ENCODE results near the gene NFKB2.

Gene NFKB2

DNA sequence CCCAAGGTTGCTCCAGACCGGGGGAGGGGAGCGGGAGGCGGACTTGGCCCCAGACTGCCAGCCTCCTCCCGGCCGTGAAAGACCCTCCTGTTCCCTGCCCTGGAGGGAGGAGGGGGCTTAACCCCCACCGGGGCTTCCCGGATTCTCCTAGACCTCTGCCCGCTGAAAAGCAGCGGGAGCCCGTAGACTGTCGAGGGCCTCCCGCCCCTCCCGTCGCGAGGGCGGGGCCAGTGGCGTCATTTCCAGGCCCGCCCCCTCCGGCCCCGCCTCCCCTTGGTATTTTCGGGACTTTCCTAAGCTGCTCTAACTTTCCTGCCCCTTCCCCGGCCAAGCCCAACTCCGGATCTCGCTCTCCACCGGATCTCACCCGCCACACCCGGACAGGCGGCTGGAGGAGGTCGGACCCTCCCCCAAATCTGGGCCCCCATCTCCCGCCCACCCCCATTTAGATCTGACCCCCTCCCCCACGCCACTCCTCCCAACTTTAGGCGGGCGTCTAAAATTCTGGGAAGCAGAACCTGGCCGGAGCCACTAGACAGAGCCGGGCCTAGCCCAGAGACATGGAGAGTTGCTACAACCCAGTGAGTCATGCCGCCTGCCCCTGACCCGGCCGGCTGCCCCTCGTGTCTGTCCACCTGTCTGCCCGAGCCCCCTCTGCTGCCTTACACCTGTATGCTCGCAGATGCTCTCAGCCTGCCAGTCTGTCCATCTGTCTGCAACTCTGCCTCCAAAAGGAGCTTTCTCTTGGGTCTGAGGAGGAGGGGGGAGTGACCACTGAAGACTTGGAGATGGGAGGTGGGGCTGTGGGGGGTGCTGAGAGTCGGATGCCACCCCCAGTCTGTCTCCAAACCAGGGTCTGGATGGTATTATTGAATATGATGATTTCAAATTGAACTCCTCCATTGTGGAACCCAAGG is at the start of gene NFKB2:
TSS of gene NFKB2 (plus strand) at position 306 of the 917 bp plus-strand sequence. CDS start at position 561, 255 bp downstream.
- DNase-seq: peak; percentile 92 to 94

GRCh38 chr10:102347236-102347828 is 48.2 kb upstream of the NFKB2 start:
- no peak for DNase-seq

DNA sequence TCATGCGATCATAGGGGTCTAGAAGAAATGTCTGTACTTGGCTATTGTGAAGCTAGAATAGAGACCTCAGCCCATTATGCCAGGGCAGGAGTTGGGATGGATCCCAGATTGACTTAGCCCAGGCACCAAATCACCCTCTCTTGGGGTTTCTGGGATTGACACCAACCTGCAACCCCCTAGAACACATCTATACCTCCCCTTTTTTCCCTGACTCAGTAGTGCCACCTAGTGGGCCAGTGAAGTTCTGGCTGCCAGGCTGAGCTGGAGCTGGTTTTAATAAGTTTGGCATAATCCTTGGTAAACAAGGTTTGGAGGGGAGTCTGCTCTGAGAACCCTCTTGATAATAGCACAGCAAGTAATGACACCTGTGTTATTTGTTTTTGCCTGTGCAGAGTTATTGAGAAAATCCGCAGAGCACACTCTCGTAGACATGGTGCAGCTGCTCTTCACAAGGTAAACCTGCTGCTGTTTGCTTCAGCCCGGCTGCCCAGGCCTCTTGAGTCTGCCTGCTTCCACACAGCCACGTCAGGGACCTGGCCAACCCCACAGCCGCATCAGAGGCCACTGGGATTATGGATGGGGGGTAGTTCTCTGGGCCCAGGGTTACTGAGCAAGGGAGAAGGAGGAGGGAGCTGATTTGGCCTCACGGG is 43.3 kb upstream of the NFKB2 start:
- DNase-seq: peak; percentile 61 to 82

DNA sequence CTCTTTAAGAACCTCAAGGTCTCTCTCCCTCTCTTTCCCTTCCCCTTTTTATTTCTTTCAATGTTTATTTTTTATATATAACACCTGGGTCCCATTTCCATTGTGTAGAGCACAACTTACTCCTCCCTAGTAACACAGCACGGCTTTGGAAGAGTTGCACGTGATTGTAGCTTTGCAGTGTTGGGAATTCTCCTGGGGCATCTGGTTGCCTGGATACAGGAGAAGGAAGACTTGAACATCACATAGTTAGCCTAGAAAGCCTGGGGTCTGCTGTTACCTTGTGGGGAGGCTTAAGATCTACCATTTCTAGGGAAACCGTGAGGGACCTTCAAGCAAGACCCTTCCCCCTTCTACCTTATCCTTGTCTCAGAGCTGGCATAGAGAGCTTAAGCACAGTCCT is 41.1 kb upstream of the NFKB2 start:
- DNase-seq: no peak

DNA sequence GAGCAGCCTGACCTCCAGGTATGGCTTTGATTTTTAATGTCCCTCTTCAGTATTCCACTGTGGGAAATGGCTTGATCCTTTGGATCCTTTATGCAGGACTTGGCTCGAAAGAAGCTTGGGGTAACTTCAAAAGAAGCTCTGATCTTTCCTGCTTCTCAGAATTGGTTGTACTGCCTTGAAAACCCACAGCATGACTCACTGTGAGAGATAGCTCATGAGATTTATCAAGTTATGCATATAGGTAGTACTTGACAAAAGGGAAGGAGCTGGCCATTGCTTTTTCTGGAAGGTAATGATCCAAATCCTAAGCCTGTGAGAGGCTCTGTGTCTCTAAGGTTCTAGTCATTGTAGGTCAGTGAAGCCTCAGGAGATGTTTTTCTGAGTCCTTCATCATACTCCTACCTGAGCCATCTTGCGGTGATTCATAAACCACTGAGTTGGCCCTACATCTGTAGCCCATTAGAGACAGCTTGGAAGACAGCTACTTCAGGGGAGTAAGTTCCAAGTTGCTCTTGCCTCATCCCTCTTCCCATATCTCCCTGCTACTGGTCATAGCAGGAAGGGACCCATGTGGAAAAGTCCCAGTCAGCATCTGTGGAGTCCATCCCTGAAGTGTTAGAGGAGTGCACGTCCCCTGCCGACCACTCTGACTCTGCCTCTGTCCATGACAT is 36.7 kb upstream of the NFKB2 start:
- DNase-seq: no peak

DNA sequence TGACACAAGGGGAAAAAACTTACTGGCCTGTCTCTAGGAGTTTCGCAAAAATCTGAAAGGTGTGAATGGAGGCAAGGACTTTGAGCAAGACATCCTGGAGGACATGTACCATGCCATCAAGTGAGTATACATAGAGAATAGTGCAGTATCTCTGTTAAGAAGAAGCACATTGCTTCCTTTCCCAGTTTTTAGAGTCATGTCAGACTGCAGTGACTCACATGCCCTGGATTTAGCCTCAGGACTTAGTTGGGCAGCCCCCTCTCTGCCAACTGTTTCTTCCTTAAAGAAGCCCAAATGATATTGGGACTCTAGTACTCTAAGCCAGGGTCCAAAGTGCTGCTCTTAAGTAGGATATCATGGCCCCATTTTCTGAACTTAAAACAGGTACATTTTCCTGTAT is 28.1 kb upstream of the NFKB2 start:
- DNase-seq: no peak

DNA sequence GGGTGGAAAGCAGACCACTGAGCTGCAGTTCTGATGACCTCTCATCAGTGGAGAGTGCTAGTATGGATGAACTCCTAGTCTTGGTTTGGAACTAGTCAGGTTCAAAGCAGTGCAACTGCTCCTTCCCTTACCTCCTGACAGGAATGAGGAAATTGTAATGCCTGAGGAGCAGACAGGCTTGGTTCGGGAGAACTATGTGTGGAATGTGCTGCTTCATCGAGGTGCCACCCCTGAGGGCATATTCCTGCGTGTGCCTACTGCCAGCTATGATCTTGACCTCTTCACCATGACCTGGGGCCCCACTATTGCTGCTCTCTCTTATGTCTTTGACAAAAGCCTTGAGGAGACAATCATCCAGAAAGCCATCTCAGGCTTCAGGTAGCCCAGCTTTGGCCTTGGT is 27.4 kb upstream of the NFKB2 start:
- no peak for DNase-seq

DNA sequence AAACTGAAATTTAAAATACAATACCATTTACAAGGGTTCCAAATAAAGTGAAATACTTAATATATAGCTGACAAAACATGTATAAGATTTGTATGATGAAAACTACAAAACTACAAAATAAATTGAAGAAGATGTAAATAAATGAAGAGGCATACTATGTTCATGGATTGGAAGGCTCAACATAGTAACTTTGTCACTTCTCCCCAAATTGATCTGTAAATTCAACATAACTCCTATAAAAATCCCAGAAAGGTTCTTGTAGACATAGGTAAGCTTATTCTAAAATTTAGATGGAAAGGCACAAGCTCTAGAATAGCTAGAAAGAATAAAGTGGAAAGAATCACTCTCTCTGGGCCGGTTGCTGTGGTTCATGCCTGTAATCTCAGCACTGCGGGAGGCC is 24.2 kb upstream of the NFKB2 start:
- no peak for DNase-seq

- DNase-seq: no peak
Measured at GRCh38 chr10:102375250-102375649, 20.3 kb upstream of the NFKB2 start.

DNA sequence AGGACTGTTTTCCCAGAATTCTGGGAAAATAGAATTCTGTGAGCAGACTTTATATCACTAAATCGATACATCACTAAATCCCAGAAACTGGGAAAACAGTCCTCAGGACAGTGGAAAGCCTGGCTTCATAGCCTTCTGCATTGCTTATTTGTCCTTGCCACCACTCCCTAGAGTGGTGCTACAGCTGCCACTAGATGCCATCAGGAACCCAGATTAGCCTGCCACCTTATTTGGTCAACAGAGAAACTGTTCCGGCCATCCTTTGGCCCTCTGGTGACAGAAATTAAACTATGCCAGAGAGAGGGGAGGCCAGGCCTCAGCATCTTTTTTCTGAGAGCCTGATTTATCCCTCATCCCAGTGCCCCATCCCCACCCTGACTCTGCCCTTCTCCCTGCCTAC is 19.6 kb upstream of the NFKB2 start:
- no peak for DNase-seq

DNA sequence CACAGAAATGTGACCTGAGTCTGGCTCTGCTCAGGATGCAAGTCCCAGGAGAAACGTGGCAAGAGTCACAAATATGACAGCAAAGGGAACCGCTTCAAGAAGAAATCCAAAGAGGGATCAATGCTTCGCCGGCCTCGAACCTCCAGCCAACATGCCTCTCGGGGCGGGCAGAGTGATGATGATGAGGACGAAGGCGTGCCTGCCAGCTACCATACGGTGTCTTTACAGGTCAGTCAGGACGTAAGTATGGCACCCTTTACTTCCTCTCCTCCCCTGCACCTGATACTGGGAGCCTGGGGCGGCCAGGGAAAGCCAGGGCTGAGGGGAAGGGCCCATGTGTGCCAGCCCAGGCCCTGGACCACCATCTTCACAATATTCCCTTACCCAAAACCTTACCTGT is 18.6 kb upstream of the NFKB2 start:
- no peak for DNase-seq

- DNase-seq: no peak
Measured at GRCh38 chr10:102379383-102379782, 16.1 kb upstream of the NFKB2 start.

DNA sequence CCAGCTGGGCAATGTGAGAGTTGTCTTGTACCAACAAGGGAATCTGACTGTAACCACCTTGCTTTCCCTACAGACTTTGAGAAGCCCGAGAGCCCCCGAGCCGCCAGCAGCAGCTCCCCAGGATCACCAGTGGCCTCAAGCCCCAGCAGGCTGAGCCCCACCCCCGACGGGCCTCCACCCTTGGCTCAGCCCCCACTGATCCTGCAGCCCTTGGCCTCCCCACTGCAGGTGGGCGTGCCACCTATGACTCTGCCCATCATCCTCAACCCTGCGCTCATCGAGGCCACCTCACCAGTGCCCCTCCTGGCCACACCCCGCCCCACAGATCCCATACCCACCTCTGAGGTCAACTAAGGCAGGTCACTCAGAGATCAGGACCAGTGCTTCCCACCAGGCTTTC is 13.5 kb upstream of the NFKB2 start:
- DNase-seq: no peak

GRCh38 chr10:102382871-102383270 is 12.6 kb upstream of the NFKB2 start:
- no peak for DNase-seq

GRCh38 chr10:102384053-102384452 is 11.5 kb upstream of the NFKB2 start:
- DNase-seq: no peak

DNA sequence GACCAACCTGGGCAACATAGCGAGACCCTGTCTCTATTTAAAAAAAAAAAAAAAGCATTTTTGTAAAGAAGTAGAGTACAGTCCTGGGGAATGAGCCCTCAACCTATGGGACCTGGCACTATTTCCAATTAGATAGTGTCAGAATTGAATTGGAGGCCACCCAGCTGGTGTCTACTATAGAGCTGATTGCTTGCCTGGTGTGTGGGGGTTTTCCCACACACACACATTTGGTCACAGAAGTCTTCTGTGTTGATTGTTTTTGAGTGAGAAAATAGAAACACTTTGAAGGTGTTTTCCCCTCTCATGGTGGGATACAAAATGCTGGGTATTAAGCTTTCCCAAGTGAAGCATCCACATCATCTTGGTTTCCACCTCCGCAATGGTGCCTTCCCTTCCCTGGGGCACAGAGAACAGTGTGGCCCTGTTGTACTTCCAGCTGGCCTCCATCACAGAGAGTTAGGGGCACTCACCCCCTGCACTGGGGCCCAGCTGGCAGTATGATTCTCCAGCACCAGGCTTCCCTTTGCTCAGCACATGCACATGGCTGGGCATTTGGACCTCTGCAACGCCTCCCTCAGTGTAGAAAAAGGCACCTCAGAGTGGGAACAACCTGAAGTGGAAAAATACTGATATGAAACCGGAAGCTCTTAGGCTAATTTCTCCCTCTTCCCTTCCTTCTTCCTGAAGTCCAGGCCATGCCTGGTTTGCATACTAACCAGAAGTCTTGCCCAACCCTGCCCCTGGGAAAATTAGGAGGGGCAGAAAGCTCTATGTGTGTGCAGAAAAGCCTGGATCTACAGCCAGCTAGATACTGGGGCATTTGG is 10.7 kb upstream of the NFKB2 start:
- no peak for DNase-seq

DNA sequence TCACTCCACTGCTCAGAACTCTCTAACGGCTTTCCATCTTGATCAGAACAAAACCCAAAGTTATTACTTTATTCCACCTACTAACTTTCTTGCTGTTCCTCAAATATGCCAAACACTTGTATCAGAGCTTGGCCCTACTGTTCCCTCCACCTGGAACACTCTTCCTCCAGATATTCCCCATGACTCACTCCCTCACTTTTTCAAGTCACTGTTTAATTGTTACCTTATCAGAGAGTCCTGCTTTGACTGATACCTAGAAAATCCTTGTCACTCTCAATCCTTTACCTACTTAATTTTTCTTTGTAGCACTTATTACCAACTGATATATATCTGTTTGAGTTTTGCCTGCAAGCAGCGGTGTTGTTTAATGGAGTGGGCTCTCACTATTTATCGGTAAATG is 5.6 kb upstream of the NFKB2 start:
- no peak for DNase-seq

GRCh38 chr10:102392306-102392705 is 3.2 kb upstream of the NFKB2 start:
- DNase-seq: no peak

- DNase-seq: no peak
Measured at GRCh38 chr10:102393411-102394078, 2.0 kb upstream of the NFKB2 start.

- DNase-seq: peak; percentile 98 to 99
Measured at GRCh38 chr10:102394079-102394800, 1.3 kb upstream of the NFKB2 start.

- peak; percentile 59 to 67 for DNase-seq
Measured at GRCh38 chr10:102394801-102395399, 605 bp upstream of the NFKB2 start.

Data from activated CD4-positive, alpha-beta T cell treated with anti-CD3 and anti-CD28 coated beads for 4 hours (primary cell).